Stomach smooth muscle (tissue), 2 donors: ENCODE data around the gene RBL2.

Experiments used
- H3K27ac ChIP-seq: one replicate; pipeline ENCODE4 v1.7.0; 2013; ENCODE audit warnings: mild to moderate bottlenecking, low read length, inconsistent platforms
- H3K27me3 ChIP-seq, 2 donors: one replicate each; pipeline ENCODE4 v1.7.0; 2013; ENCODE audit warnings: low read length in 2 of 2; ENCODE audit not compliant: insufficient read depth in 2 of 2, control insufficient read depth in 1 of 2
- H3K36me3 ChIP-seq, 2 donors: one replicate each; pipeline ENCODE4 v1.7.0; 2013; ENCODE audit warnings: low read length in 2 of 2; ENCODE audit not compliant: control insufficient read depth in 2 of 2, insufficient read depth in 2 of 2
- H3K4me1 ChIP-seq: one replicate; pipeline ENCODE4 v1.7.0; 2013; ENCODE audit warnings: low read length; ENCODE audit not compliant: control insufficient read depth, insufficient read depth
- H3K4me3 ChIP-seq, 2 donors: one replicate each; pipeline ENCODE4 v1.7.0; 2013; ENCODE audit warnings: low read length in 2 of 2
- H3K9ac ChIP-seq, 2 donors: one replicate each; pipeline ENCODE4 v1.7.0; 2013; ENCODE audit warnings: low read length in 2 of 2, mild to moderate bottlenecking in 1 of 2
- H3K9me3 ChIP-seq, 2 donors: one replicate each; pipeline ENCODE4 v1.7.0; 2013; ENCODE audit warnings: low read length in 2 of 2; ENCODE audit not compliant: control insufficient read depth in 2 of 2
- donor health status: healthy.
- donor health status: Pancreatic carcinoma.

The RBL2 gene

GRCh38 chr16:53449816-53450517, 15.7 kb downstream of the RBL2 start:
- peaks cover 10 to 14% of the 10 kb centered on the region in 2 donors for H3K36me3 ChIP-seq
- no peak overlapping the region for H3K9ac ChIP-seq
- no peak overlapping the region for H3K27ac ChIP-seq
- no peaks in the 10 kb centered on the region for H3K4me1 ChIP-seq
- H3K27me3 ChIP-seq: no peaks in the 10 kb centered on the region
- H3K9me3 ChIP-seq: no peaks in the 10 kb centered on the region
- H3K4me3 ChIP-seq: no peak overlapping the region

DNA sequence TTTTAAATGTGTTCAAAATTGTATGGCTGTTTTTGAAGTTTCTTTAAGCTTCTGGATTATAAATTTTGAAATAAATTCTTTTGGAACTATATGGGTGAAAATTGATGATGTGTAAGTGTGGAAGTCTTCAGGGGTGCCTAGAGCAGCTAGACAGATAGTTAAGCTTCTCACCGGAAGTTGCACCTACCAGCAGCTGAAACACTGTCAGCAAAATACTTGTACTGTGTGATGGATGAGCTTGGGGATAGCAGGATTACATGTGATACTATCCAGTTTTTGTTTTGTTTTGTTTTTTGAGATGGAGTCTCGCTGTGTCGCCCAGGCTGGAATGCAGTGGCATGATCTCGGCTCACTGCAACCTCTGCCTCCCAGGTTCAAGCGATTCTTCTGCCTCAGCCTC, 19.7 kb downstream of the RBL2 start:
- Histone ChIP-seq H3K27me3 (no peaks in the 10 kb centered on the region), H3K9me3 (no peaks in the 10 kb centered on the region), H3K9ac (no peak overlapping the region), H3K36me3 (peaks cover 20 to 24% of the 10 kb centered on the region in 2 donors), H3K4me3 (no peak overlapping the region), H3K4me1 (no peaks in the 10 kb centered on the region), H3K27ac (no peak overlapping the region)

DNA sequence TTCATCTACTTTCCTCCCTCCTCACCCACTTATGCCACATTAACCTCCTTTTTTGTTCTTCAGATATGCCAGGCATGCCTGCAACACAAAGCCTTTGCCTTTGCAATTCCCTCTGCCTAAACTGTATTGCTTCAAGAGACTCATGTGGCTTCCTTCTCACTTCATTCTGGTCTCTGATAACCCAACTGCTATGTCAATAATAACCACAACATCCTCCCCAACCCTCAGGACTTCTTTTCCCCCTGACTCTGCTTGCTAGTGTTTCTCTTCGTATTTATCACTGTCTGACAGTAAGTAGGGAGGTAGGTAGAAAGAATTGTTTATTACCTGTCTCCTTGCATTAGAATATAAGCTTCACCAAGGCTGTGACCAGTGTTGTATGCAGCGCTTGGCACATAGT, 22.4 kb downstream of the RBL2 start:
- no peaks in the 10 kb centered on the region for H3K9me3 ChIP-seq
- H3K27ac ChIP-seq: no peak overlapping the region
- H3K36me3 ChIP-seq: peaks cover 27 to 29% of the 10 kb centered on the region in 2 donors
- H3K27me3 ChIP-seq: no peaks in the 10 kb centered on the region
- H3K9ac ChIP-seq: no peak overlapping the region
- H3K4me3 ChIP-seq: no peak overlapping the region
- no peaks in the 10 kb centered on the region for H3K4me1 ChIP-seq

- Histone ChIP-seq H3K4me3 (no peak overlapping the region), H3K4me1 (no peaks in the 10 kb centered on the region), H3K27me3 (no peaks in the 10 kb centered on the region), H3K27ac (no peak overlapping the region), H3K9me3 (no peaks in the 10 kb centered on the region), H3K36me3 (peaks cover 24 to 29% of the 10 kb centered on the region in 2 donors), H3K9ac (no peak overlapping the region)
Measured at GRCh38 chr16:53457670-53458069, 23.4 kb downstream of the RBL2 start.

DNA sequence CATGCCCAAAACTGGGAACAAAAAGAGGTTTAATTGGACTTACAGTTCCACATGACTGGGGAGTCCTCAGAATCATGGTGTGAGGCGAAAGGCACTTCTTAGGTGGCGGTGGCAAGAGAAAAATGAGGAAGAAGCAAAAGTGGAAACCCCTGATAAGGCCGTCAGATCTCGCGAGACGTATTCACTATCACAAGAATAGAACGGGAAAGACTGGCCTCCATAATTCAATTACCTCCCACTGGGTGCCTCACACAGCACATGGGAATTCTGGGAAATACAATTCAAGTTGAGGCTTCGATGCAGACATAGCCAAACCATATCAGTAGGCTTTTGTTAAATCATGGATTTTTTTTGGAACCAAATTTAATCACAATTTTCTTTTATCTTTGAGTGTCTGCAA, 24.4 kb downstream of the RBL2 start:
- H3K27ac ChIP-seq: no peak overlapping the region
- H3K36me3 ChIP-seq: peaks cover 20 to 29% of the 10 kb centered on the region in 2 donors
- H3K27me3 ChIP-seq: no peaks in the 10 kb centered on the region
- H3K9me3 ChIP-seq: no peaks in the 10 kb centered on the region
- no peak overlapping the region for H3K4me3 ChIP-seq
- no peaks in the 10 kb centered on the region for H3K4me1 ChIP-seq
- H3K9ac ChIP-seq: no peak overlapping the region

GRCh38 chr16:53465606-53466280, 31.5 kb downstream of the RBL2 start:
- H3K4me1 ChIP-seq: no peaks in the 10 kb centered on the region
- H3K36me3 ChIP-seq: peaks cover 16 to 17% of the 10 kb centered on the region in 2 donors
- H3K9me3 ChIP-seq: no peaks in the 10 kb centered on the region
- no peak overlapping the region for H3K27ac ChIP-seq
- H3K9ac ChIP-seq: no peak overlapping the region
- no peaks in the 10 kb centered on the region for H3K27me3 ChIP-seq
- no peak overlapping the region for H3K4me3 ChIP-seq

DNA sequence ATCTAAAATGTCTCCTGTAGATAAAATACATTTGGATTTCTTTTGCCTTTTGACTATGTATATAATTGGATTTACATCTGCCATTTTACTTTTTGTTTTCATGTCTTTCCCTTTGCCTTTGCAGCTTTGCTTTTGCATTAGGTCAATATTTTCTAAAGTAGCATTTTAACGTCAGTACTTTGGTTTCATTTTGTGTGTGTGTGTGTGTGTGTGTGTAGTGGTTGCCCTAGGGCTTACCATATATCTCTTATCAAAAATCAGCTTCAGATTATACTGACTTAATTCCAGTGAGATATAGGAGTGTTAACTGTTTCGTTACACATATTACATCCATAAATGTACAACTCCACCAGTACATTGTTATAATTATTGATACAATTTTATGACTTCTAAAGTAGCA, 42.6 kb downstream of the RBL2 start:
- Histone ChIP-seq H3K36me3 (peaks cover 15 to 30% of the 10 kb centered on the region in 2 donors), H3K4me1 (no peaks in the 10 kb centered on the region), H3K27me3 (no peaks in the 10 kb centered on the region), H3K9me3 (no peaks in the 10 kb centered on the region), H3K4me3 (no peak overlapping the region), H3K27ac (no peak overlapping the region), H3K9ac (no peak overlapping the region)

GRCh38 chr16:53478965-53479364, 44.7 kb downstream of the RBL2 start:
- Histone ChIP-seq H3K27me3 (no peaks in the 10 kb centered on the region), H3K4me1 (no peaks in the 10 kb centered on the region), H3K27ac (no peak overlapping the region), H3K36me3 (peaks cover 24 to 39% of the 10 kb centered on the region in 2 donors), H3K4me3 (no peak overlapping the region), H3K9me3 (no peaks in the 10 kb centered on the region), H3K9ac (no peak overlapping the region)

GRCh38 chr16:53480394-53480793, 46.1 kb downstream of the RBL2 start:
- Histone ChIP-seq H3K9me3 (no peaks in the 10 kb centered on the region), H3K4me1 (no peaks in the 10 kb centered on the region), H3K9ac (no peak overlapping the region), H3K27ac (no peak overlapping the region), H3K36me3 (peaks cover 24 to 39% of the 10 kb centered on the region in 2 donors), H3K27me3 (no peaks in the 10 kb centered on the region), H3K4me3 (no peak overlapping the region)

DNA sequence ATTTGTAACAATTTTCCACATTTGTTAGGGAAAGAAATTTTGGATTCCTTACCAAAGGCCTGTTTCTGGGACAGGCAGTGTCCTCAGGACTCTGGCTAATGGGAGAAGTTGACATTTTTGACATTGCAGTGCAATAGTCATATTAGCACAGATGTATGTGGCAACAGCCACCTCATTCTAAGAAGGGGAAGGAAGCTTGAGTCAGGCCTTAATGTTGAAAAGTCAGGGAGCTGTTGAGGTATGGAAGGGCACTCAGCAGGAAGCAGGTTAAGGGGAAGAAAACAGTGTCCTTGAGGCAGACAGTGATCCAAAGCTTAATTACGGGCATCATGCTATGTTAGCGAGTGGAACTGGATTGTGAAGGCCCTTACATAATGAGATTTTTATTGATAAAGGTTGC, 47.9 kb downstream of the RBL2 start:
- Histone ChIP-seq H3K4me1 (no peaks in the 10 kb centered on the region), H3K36me3 (peaks cover 24 to 45% of the 10 kb centered on the region in 2 donors), H3K9me3 (no peaks in the 10 kb centered on the region), H3K27me3 (no peaks in the 10 kb centered on the region), H3K9ac (no peak overlapping the region), H3K4me3 (no peak overlapping the region), H3K27ac (no peak overlapping the region)

DNA sequence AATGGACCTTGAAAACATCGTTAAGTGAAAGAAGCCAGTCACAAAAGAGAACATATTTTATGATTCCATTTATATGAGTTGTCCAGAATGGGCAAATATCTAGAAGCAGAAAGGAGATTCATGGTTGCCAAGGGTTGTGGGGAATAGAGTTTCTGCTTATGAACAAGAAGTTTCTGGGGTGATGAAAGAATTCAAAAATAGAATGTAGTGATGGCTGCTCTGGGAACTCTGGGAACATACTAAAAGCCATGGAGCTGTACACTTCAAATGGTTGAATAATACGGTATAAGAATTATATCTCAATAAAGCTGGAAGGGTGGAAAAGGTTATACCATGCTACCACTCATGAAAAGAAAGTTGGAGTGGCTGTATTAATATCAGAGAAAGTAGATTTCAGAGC, 50.3 kb downstream of the RBL2 start:
- Histone ChIP-seq H3K4me3 (no peak overlapping the region), H3K9me3 (no peaks in the 10 kb centered on the region), H3K4me1 (no peaks in the 10 kb centered on the region), H3K27me3 (no peaks in the 10 kb centered on the region), H3K9ac (no peak overlapping the region), H3K27ac (no peak overlapping the region), H3K36me3 (peaks cover 25 to 42% of the 10 kb centered on the region in 2 donors)
